ENCODE measurements around the gene KLHL7.
"Not testable (repeated sequence)": the region's sequence is repeated elsewhere in the genome, so short reads cannot be mapped to it uniquely, and the experiment has no call there.

KLHL7 gene

DNA sequence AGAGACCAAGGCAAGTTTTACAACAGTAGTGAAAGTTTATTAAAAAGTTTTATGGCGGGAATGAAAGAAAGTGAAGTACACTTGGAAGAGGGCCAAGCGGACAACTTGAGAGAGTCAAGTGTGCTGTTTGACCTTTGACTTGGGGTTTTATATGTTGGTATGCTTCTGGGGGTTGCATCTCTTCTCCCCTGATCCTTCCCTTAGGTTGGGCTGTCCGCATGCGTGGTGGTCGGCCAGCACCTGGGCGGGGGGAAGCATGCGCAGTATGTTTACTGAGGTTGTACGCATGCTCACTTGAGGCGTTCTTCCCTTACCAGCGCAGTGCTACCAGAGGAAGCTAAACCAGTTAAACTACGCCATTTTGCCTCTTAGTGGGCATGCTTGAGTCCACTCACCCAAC lies 108.2 kb downstream of the KLHL7 start:
- no peak for DNase-seq (ENCODE audit: low read depth in 2 of 2)

DNA sequence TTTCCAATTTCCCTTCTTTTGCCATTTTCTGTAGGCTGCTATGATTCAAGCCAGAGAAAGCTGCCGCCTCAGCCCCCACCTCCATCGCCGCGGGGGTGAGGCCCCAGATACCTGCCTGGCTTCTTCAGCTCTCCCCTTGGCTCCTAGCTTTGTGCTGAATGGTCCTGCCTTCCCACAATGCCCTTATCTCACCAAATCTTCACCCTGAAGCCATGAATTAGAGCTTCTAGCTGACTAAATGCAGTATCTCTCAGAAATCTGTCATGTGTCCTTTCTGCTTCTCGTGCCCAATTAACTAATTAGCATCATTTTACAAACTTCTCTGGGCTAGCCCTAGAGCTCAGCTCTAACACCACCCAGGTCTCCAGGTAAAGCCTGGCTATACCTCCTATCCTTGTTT lies 108.8 kb downstream of the KLHL7 start:
- DNase-seq (ENCODE audit: low read depth in 2 of 2) = no peak

DNA sequence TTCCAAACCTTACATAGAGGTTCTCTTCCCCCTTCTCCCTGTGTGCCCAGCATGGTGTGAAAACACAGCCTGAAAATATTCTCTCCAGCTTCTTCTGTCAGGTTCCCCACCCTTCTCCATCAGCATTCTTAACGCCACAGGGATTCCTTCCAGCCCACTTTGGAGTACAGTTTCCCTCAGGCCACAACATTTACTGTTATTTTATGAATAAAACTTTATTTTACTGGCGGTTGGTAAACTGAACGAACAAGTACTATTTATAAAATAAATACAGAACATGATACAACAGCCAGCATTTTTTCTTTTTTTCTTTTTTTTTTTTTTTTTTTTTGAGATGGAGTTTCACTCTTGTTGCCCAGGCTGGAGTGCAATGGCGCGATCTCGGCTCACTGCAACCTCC lies 109.4 kb downstream of the KLHL7 start:
- DNase-seq (ENCODE audit: low read depth in 2 of 2) = no peak

DNA sequence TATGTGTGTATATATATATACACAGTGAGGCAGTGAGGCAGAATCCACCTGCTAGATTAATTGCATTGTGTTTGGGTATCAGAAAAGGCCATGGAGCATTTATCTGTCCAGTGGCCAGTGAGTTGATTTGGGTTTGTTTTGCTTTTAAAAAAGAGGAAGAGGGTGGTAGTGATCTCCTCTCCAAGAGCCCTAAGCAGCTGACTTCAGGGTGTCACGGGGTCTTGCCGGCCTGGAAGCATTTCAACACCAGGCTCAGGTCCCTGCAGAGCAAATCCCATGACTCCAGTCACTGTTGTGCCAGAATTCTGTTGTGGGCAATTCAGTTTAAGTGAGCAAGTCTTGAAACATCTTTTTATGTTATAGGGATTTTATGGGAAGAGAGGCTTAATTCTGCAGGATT lies 110.4 kb downstream of the KLHL7 start:
- no peak for DNase-seq (ENCODE audit: low read depth in 2 of 2)

DNA sequence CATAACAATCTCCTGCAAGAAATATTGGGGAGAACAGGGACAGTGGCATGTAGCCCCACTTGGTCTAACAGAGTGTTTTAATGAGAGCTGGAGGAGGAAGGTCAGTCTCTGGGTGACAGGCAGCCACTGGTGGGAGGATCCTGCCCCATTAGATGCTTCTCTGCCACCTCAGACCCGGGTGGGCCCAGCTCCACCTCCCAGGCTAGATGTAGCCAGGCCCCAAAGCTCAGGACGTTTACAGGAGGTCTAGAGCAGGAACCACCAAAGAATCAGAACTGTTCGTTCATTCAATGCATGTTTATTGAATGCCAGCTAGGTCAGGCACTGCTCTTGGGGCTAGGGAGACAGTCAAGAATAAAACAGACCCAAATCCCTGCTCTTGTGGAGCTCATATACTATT lies 112.6 kb downstream of the KLHL7 start:
- DNase-seq (ENCODE audit: low read depth in 2 of 2) = no peak

DNA sequence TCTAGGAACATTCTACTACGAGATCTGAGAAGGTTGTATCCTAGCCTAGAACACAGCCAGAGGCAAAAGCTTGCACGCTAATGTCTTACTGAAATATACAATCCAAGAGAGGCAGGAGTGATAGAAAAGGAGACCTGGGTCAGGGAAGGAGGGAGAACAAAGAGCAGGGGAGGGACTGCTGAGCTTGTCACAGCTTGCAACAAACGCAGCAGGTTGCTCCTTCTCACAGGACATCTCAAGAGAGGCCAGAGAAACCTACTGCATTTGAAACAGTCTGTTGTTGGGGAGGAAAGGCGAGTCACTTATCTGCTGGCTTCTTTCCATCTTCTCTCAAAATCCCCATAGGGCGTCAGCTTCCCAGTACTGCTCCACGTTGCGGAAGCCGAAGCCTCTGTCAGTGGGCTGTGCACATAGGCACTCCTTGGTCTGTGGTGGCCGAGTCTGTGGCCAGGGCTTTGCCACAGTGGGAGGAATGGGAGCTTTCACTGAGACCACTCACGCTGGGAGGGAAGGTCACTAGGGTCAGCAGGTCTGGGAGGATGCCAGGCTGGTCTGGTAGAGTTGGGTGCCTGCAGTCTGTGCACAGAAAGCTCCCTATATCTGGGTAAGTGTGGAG lies 115.2 kb downstream of the KLHL7 start:
- DNase-seq (ENCODE audit: low read depth in 2 of 2) = no peak

DNA sequence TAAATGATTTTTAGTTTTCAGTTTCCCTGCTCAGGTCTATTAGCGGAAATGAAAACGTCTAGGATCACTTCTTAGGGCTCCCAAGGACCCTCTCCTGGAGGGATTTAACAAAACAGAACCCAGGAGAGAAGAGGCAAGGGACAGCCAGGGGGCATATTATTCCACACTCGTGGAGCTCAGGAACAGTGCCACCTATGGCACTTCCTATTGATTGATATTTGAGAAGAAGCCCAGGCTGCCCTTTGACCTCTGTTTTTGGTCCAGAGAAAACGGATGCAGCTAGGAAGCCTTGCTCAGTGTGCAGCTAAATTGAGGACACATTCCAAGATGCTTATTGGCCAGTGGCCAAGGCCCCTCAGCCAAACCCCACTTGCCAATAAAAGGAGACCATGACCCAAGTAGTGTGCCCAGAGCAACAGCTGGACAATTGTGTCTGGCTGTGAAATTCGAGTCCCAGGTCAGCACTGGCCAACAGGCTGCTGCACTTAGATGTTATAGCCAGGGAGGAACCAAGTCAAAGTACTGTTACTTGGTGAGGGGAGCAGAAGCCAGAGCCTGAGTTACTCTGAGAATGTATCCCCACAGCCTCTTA lies 117.0 kb downstream of the KLHL7 start:
- DNase-seq (ENCODE audit: low read depth in 2 of 2) = no peak

DNA sequence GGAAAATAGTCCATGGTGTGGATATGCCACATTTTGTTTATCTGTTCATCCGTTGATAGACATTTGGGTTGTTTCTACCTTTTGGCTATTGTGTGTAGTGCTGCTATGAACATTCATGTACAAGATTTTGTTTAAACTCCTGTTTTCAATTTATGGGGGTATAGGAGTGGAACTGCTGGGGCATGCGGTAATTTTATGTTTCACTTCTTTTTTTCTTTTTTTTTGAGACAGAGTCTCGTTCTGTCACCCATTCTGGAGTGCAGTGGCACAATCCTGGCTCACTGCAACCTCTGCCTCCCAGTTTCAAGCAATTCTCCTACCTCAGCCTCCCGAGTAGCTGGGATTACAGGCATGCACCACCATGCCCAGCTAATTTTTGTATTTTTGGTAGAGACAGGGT lies 118.8 kb downstream of the KLHL7 start:
- not testable (repeated sequence) for DNase-seq (ENCODE audit: low read depth in 2 of 2)

DNA sequence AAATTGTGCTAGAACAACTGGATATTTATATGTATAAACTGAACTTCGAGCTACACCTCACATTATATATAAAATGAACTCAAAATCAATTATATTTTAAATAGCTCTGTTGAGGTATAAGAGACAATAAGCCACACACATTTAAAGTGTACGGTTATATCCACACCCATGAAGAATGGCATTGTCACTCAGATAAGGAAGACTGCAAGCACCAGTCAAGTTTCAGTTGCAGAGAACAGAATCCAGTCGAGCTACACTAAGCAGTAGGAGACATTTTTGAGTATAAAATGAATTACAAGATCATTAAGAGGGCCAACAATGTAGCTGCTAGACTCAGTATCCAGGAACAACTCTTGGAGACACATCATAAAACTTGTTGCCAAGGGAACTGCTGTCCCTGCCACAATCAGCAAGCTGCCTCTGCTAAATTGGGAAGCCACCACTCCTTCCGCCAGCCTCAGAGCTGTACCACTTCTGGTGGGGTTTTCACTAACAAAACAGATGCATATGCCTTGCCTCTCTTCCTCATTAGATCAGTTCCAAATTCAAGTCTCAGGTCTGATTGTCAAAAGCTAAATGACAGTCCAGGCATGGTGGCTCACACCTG lies 121.4 kb downstream of the KLHL7 start:
- no peak for DNase-seq (ENCODE audit: low read depth in 2 of 2)

All from stimulated activated CD8-positive, alpha-beta memory T cell treated with anti-CD3 and anti-CD28 coated beads, Interleukin-2, amount 100 ng/mL, for 48 hours (primary cell).